Motor neuron (in vitro differentiated cells): ENCODE measurements around the gene ABLIM1. TPM values are rescaled to one million over a fixed set of nuclear protein-coding genes. Genes with fewer than 3 reads are reported as not detected.

ENCODE experiments used
- ATAC-seq, 8 experiments: fragments of 200-7000 bp; cut with Tn5 transposase; replicated peaks in 6 of 8; 2 replicates each; pipeline ENCODE4 v1.8.0; 2021; ENCODE audit warnings: mild to moderate bottlenecking in 8 of 8, moderate library complexity in 8 of 8
- H3K27ac ChIP-seq, 2 donors: fragments of 250-450 bp; sonication (Bioruptor Pico); 2 replicates each; pipeline ENCODE4 v1.9.0; 2021; ENCODE audit warnings: antibody characterized with exemption in 2 of 2, mild to moderate bottlenecking in 2 of 2, moderate library complexity in 1 of 2
- H3K4me1 ChIP-seq, 2 donors: fragments of 250-450 bp; sonication (Bioruptor Pico); replicated peaks in 1 of 2; 2 replicates each; pipeline ENCODE4 v1.6.1; 2021; ENCODE audit warnings: antibody characterized with exemption in 2 of 2, mild to moderate bottlenecking in 2 of 2, moderate library complexity in 1 of 2
- H3K4me3 ChIP-seq, 5 donors: fragments of 250-450 bp; sonication (Bioruptor Pico); 2 replicates each; pipeline ENCODE4 v1.9.0; 2021; ENCODE audit warnings: antibody characterized with exemption in 5 of 5, mild to moderate bottlenecking in 5 of 5, moderate library complexity in 4 of 5
- WGBS, 10 experiments: fragments of 450-650 bp; shearing (Covaris generic); methylation state at CpG; one replicate each; pipeline ENCODE4 v1.0.0; 2022; 5-methylcytosine and 5-hydroxymethylcytosine counted together
- in situ Hi-C, 9 experiments: fragments of 400-800 bp; cut with MboI; loops; one replicate each; pipeline ENCODE4 v1.15.0; 2021; ENCODE audit warnings: low sequenced_read_pairs in 9 of 9, low pct_unique_long_range_greater_than_20kb in 2 of 9; ENCODE audit not compliant: unreplicated experiment in 9 of 9
- total RNA-seq, 8 experiments: library from RNA; unstranded; fragments of 300-600 nt; gene quantifications; 2 replicates each; pipeline versions ENCODE4 v1.2.3 to v1.2.4, GENCODE V29; 2022

Gene ABLIM1
- total RNA-seq, 8 experiments from 2014 or later: 14.2 to 129 (median 32.4) TPM

- Histone ChIP-seq H3K27ac (no peak overlapping the region), H3K4me3 (no peak overlapping the region), H3K4me1 (peaks cover 0 to 4% of the 10 kb centered on the region in 2 donors)
- in situ Hi-C loops: loop anchor here in 2 of 9 experiments (10.0 kb wide), 2 partner anchors 66 to 76 kb away; no protein-coding TSS in a partner anchor
- WGBS, 10 experiments: 11 to 100% (median 80%) methylated on average over 1 to 10 of the region's 14 CpGs
- ATAC-seq: peak in 3 of 8 experiments; percentile 55 to 99 (median 98)
Observed at GRCh38 chr10:114541081-114541796, 116.8 kb downstream of the ABLIM1 start.

DNA sequence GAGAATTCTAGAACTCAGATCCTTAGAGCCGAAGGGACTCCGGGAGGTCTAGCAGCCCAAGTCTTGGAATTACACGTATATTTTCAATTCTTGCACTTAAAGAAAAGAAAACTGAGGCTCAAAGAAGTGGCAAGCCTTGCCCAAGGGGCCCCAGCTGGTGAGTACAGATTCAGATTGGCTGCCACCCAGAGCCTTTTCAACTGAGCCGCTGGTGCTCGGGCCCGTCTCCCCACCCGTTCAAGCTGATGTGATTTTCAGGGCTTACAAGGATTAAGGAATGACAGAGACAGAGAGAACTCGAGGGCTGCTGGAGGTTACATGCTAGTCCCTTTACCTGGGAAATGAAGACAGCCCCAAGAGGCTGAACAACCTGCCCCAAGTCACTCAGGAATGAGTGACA is 117.8 kb downstream of the ABLIM1 start:
- no peak overlapping the region for H3K27ac ChIP-seq
- in situ Hi-C loops: loop anchor here in 2 of 9 experiments (10.0 kb wide), 2 partner anchors 65 to 75 kb away; no protein-coding TSS in a partner anchor
- H3K4me1 ChIP-seq: peaks cover 0 to 4% of the 10 kb centered on the region in 2 donors
- 58 to 90% (median 83%) methylated on average over 1 to 7 of the region's 8 CpGs; no CpG with 5 or more reads in 1 of the 10 experiments for WGBS, 10 experiments
- no peak overlapping the region for H3K4me3 ChIP-seq
- ATAC-seq: no peak

DNA sequence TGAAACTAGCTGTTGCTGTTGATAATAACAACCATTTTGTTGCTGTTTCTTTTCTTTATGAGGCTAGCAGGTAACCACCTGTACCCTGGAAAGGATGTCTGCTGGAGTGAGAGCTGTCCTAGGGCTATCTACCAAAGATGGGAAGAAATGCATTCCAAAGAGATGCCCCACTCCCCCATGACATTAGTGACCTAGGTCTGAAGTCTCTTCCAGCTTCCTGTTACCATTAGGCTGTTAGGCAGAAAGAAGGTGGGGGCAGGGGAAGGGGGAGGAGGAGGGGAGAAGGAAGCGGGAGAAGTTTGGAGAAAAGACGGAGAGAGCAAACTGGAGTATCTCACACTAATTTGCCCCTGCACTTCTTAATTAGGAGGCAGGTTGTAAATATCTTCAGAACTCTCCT is 118.5 kb downstream of the ABLIM1 start:
- no peak for ATAC-seq
- Histone ChIP-seq H3K4me3 (no peak overlapping the region), H3K4me1 (peaks cover 0 to 4% of the 10 kb centered on the region in 2 donors), H3K27ac (no peak overlapping the region)
- WGBS, 10 experiments: no CpG with 5 or more reads among the region's 2 CpGs
- in situ Hi-C loops: loop anchor here in 2 of 9 experiments (10.0 kb wide), 2 partner anchors 65 to 75 kb away; no protein-coding TSS in a partner anchor

GRCh38 chr10:114538181-114538906 is 119.7 kb downstream of the ABLIM1 start:
- WGBS, 10 experiments: 13 to 60% (median 36%) methylated on average over 1 to 6 of the region's 13 CpGs; no CpG with 5 or more reads in 4 of the 10 experiments
- Histone ChIP-seq H3K4me3 (no peak overlapping the region), H3K27ac (no peak overlapping the region), H3K4me1 (peaks cover 0 to 4% of the 10 kb centered on the region in 2 donors)
- peak in 2 of 8 experiments; percentile 12 to 58 for ATAC-seq
- in situ Hi-C loops: no loop called here

DNA sequence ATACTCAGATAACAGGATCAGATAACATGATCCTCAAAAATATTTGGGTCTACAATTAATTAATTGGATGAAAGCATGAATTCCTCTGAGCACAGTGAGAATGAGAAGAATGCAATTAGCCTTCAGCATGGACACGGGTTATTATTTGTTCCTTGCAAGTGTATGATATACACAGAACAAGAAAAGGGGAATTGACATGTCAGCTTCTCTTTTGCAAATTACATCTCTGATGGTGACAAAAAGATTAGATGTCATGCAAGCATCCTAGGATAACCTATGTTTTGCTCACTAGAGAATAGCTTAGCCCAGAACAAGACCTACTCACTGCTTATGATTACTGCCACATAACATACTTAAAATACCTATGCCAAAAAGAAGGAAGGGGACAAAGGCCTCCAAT is 120.3 kb downstream of the ABLIM1 start:
- 25 to 100% (median 73%) methylated on average over 1 of the region's 1 CpG; no CpG with 5 or more reads in 2 of the 10 experiments for WGBS, 10 experiments
- peaks cover 0 to 4% of the 10 kb centered on the region in 2 donors for H3K4me1 ChIP-seq
- H3K27ac ChIP-seq: no peak overlapping the region
- ATAC-seq: no peak
- in situ Hi-C loops: no loop called here
- no peak overlapping the region for H3K4me3 ChIP-seq

- Histone ChIP-seq H3K4me1 (peaks cover 0 to 4% of the 10 kb centered on the region in 2 donors), H3K27ac (no peak overlapping the region), H3K4me3 (no peak overlapping the region)
- in situ Hi-C loops: no loop called here
- no peak for ATAC-seq
- 75 to 100% (median 97%) methylated on average over 3 to 6 of the region's 6 CpGs; no CpG with 5 or more reads in 5 of the 10 experiments for WGBS, 10 experiments
Observed at GRCh38 chr10:114534571-114534981, 123.5 kb downstream of the ABLIM1 start.

DNA sequence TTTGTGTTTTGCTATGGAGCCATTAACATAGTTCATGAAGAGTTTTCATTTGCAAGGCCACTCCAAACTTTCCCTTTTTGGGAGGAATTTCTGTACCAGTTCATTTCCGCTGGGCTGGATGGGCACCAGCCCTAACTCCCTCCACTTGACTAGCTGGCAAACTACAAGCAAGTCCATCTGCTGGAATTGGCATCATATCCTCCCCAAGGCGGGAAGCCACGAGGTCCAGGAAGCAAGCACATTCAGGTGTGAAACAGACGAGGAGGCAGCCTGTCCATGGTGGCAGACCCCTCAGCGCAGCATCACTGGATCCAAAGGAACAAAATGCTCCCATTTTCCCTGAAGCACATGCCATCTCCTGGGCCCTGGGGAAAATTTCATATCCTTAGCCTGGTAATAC is 125.8 kb downstream of the ABLIM1 start:
- ATAC-seq: no peak
- Histone ChIP-seq H3K4me1 (no peaks in the 10 kb centered on the region), H3K4me3 (no peak overlapping the region), H3K27ac (no peak overlapping the region)
- WGBS, 10 experiments: 69 to 100% (median 93%) methylated on average over 1 to 5 of the region's 5 CpGs; no CpG with 5 or more reads in 1 of the 10 experiments
- in situ Hi-C loops: no loop called here

DNA sequence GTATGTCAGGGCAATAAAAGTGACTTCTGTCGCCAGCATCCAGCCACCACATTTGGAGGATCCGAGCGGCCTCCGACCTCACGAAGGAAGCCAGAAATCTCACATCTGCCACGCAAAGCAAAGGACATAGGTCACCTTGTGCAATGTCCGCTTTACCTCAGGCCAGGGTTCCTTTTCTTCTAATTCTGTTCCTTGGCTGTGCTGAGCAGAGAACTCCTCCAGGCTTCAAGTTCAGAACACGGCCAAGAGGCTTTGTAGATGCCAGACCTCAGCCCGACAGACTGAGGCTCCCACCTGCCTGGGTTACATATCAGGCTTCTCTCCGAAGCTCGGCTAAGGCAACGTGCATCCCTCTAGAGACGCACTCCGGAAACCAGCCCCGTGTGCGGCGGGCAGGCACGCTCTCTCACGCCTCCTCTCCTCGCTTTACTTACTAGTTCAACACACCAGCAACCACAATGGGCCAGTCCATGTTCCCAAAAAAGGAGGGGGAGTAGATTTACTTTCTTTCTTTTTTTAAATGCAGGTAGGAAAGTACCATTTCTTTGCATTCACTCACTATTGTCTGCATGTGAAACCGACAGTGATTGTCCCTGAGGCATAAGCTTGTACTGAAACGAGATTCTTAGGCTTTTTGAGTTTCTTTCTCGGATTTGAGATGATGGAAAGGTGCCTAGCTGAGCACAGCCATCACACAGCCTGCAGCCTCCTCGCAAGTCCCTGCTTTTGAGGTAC is 131.4 kb downstream of the ABLIM1 start:
- in situ Hi-C loops: no loop called here
- peak overlapping the region; percentile 29 to 36 (median 32) for H3K4me3 ChIP-seq
- peak overlapping the region; percentile 58 to 77 for H3K27ac ChIP-seq
- 0 to 25% (median 4%) methylated on average over 1 to 20 of the region's 24 CpGs; no CpG with 5 or more reads in 1 of the 10 experiments for WGBS, 10 experiments
- peaks cover 20 to 24% of the 10 kb centered on the region in 2 donors for H3K4me1 ChIP-seq
- peak; percentile 98 to 99 (median 99) for ATAC-seq

DNA sequence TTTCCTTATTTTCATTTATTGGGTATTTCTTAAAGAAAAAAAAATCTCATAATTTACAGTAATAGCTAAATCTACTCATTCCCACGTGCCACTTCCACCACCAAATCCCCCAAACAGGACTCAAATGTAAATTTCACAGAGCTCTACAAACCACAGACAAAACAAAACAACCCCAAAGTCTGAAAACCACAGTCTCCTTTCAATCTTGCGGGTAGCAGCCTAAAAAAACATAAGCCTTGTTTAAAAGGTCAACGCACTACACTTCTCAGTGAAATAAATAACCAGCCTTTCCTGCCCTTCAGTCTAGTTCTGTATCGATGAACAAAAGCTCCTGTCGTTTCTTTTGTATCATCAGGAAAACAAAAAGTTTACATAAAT is 132.0 kb downstream of the ABLIM1 start:
- peaks cover 20 to 24% of the 10 kb centered on the region in 2 donors for H3K4me1 ChIP-seq
- H3K4me3 ChIP-seq: peak overlapping the region; percentile 29 to 36 (median 32)
- 0 to 43% (median 4%) methylated on average over 1 to 5 of the region's 5 CpGs; no CpG with 5 or more reads in 1 of the 10 experiments for WGBS, 10 experiments
- H3K27ac ChIP-seq: peak overlapping the region; percentile 58 to 77
- in situ Hi-C loops: no loop called here
- ATAC-seq: peak in 2 of 8 experiments; percentile 3 to 18

GRCh38 chr10:114525368-114525949 is 132.6 kb downstream of the ABLIM1 start:
- Histone ChIP-seq H3K27ac (peak overlapping the region in 1 of 2 donors; percentile 77), H3K4me1 (peaks cover 20 to 24% of the 10 kb centered on the region in 2 donors), H3K4me3 (peak overlapping the region; percentile 29 to 36 (median 32))
- peak in 3 of 8 experiments; percentile 20 to 32 (median 21) for ATAC-seq
- 0 to 66% (median 29%) methylated on average over 3 to 8 of the region's 8 CpGs for WGBS, 10 experiments
- in situ Hi-C loops: no loop called here

GRCh38 chr10:114523876-114524275 is 134.2 kb downstream of the ABLIM1 start:
- in situ Hi-C loops: no loop called here
- no peak for ATAC-seq
- Histone ChIP-seq H3K4me1 (peaks cover 22 to 34% of the 10 kb centered on the region in 2 donors), H3K4me3 (no peak overlapping the region), H3K27ac (no peak overlapping the region)
- 60 to 100% (median 88%) methylated on average over 1 to 3 of the region's 3 CpGs; no CpG with 5 or more reads in 3 of the 10 experiments for WGBS, 10 experiments

GRCh38 chr10:114521255-114521654 is 136.8 kb downstream of the ABLIM1 start:
- Histone ChIP-seq H3K4me1 (peaks cover 22 to 48% of the 10 kb centered on the region in 2 donors), H3K27ac (no peak overlapping the region), H3K4me3 (no peak overlapping the region)
- in situ Hi-C loops: no loop called here
- 89 to 100% (median 100%) methylated on average over 2 to 3 of the region's 3 CpGs; no CpG with 5 or more reads in 2 of the 10 experiments for WGBS, 10 experiments
- ATAC-seq: no peak
